ENCODE data around the gene CIAO2A. TPM values are rescaled to one million over a fixed set of nuclear protein-coding genes. Genes with fewer than 3 reads are reported as not detected.

Gene CIAO2A
- total RNA-seq, 1 donor from 2014 or later = 210 TPM

GRCh38 chr15:64102497-64102896 lies 8.9 kb upstream of the CIAO2A start:
- H3K4me3 ChIP-seq = no peak overlapping the region
- no peak for TF ChIP-seq EZH2phosphoT487 (IDR thresholded peaks at IDR 0.05)
- TF ChIP-seq EZH2 (IDR thresholded peaks at IDR 0.05) = no peak
- TF ChIP-seq CTCF (IDR thresholded peaks at IDR 0.05) = no peak
- Mint-ChIP-seq H3K4me1 (peaks cover 8% of the 10 kb centered on the region), H3K27me3 (ENCODE audit: insufficient read depth, low read depth) (no peaks in the 10 kb centered on the region), H3K36me3 (peaks cover 5% of the 10 kb centered on the region), H3K27ac (no peak overlapping the region), H3K4me3 (no peak overlapping the region), H3K9me3 (peaks cover 3% of the 10 kb centered on the region)
- no peak overlapping the region for H3K27ac ChIP-seq
- H3K36me3 ChIP-seq = no peaks in the 10 kb centered on the region
- no peak overlapping the region for H3K4me2 ChIP-seq
- no peak for DNase-seq (ENCODE audit: low spot score)
- peaks cover 49% of the 10 kb centered on the region for H4K20me1 ChIP-seq (ENCODE audit: low read depth)
- H3K9ac ChIP-seq = no peak overlapping the region
- H3K79me2 ChIP-seq (ENCODE audit: low read depth) = peaks cover 99% of the 10 kb centered on the region
- H2AFZ ChIP-seq (replicated peaks) = no peak overlapping the region
- no peaks in the 10 kb centered on the region for H3K27me3 ChIP-seq
- no peaks in the 10 kb centered on the region for H3K9me3 ChIP-seq (ENCODE audit: low read depth)
- H3K4me1 ChIP-seq = peaks cover 6% of the 10 kb centered on the region
- no peaks in the 10 kb centered on the region for H3F3A ChIP-seq (ENCODE audit: low read depth)

- H4K20me1 ChIP-seq (ENCODE audit: low read depth) = peaks cover 51% of the 10 kb centered on the region
- H3K27ac ChIP-seq = no peak overlapping the region
- peaks cover 99% of the 10 kb centered on the region for H3K79me2 ChIP-seq (ENCODE audit: low read depth)
- H3F3A ChIP-seq (ENCODE audit: low read depth) = peaks cover 10% of the 10 kb centered on the region
- H3K4me2 ChIP-seq = no peak overlapping the region
- H3K27ac Mint-ChIP-seq = no peak overlapping the region
- no peaks in the 10 kb centered on the region for H3K9me3 ChIP-seq (ENCODE audit: low read depth)
- H3K4me1 ChIP-seq = peaks cover 10% of the 10 kb centered on the region
- no peaks in the 10 kb centered on the region for H3K36me3 ChIP-seq
- peaks cover 18% of the 10 kb centered on the region for H3K4me1 Mint-ChIP-seq
- H2AFZ ChIP-seq (replicated peaks) = no peak overlapping the region
- TF ChIP-seq CTCF (IDR thresholded peaks at IDR 0.05) = no peak
- TF ChIP-seq EZH2 (IDR thresholded peaks at IDR 0.05) = no peak
- no peak for TF ChIP-seq EZH2phosphoT487 (IDR thresholded peaks at IDR 0.05)
- no peaks in the 10 kb centered on the region for H3K27me3 ChIP-seq
- DNase-seq (ENCODE audit: low spot score) = no peak
- H3K4me3 Mint-ChIP-seq = no peak overlapping the region
- H3K9me3 Mint-ChIP-seq = peaks cover 3% of the 10 kb centered on the region
- H3K9ac ChIP-seq = no peak overlapping the region
- H3K4me3 ChIP-seq = no peak overlapping the region
- no peaks in the 10 kb centered on the region for H3K27me3 Mint-ChIP-seq (ENCODE audit: insufficient read depth, low read depth)
- H3K36me3 Mint-ChIP-seq = peaks cover 5% of the 10 kb centered on the region
Measured at GRCh38 chr15:64100958-64101357, 7.3 kb upstream of the CIAO2A start.

GRCh38 chr15:64099379-64099778 lies 5.7 kb upstream of the CIAO2A start:
- Histone ChIP-seq H3K27ac (no peak overlapping the region), H3K4me1 (peaks cover 16% of the 10 kb centered on the region), H3K36me3 (no peaks in the 10 kb centered on the region), H3K4me2 (no peak overlapping the region), H3F3A (ENCODE audit: low read depth) (peaks cover 20% of the 10 kb centered on the region), H3K4me3 (no peak overlapping the region), H2AFZ (replicated peaks) (no peak overlapping the region), H4K20me1 (ENCODE audit: low read depth) (peaks cover 40% of the 10 kb centered on the region), H3K9ac (no peak overlapping the region), H3K79me2 (ENCODE audit: low read depth) (peaks cover 84% of the 10 kb centered on the region), H3K9me3 (ENCODE audit: low read depth) (no peaks in the 10 kb centered on the region), H3K27me3 (no peaks in the 10 kb centered on the region)
- no peak for TF ChIP-seq EZH2 (IDR thresholded peaks at IDR 0.05)
- TF ChIP-seq EZH2phosphoT487 (IDR thresholded peaks at IDR 0.05) = no peak
- TF ChIP-seq CTCF (IDR thresholded peaks at IDR 0.05) = no peak
- Mint-ChIP-seq H3K4me3 (no peak overlapping the region), H3K9me3 (peaks cover 3% of the 10 kb centered on the region), H3K36me3 (peaks cover 5% of the 10 kb centered on the region), H3K27ac (no peak overlapping the region), H3K27me3 (ENCODE audit: insufficient read depth, low read depth) (peaks cover 2% of the 10 kb centered on the region), H3K4me1 (peaks cover 30% of the 10 kb centered on the region)
- DNase-seq (ENCODE audit: low spot score) = no peak
